IgD-negative memory B cell (primary cell): ENCODE data around the gene FAM131C. TPM values are rescaled to one million over a fixed set of nuclear protein-coding genes. Genes with fewer than 3 reads are reported as not detected.

ENCODE experiments used
- H3K27ac Mint-ChIP-seq, 3 donors: one replicate each; pipeline ENCODE4 v1.8.0; 2020 to 2022; ENCODE audit warnings: mild to moderate bottlenecking in 3 of 3, mixed read lengths in 3 of 3, moderate library complexity in 1 of 3
- H3K27me3 Mint-ChIP-seq: one replicate; pipeline ENCODE4 v1.8.0; 2021; ENCODE audit warnings: mixed read lengths
- H3K36me3 Mint-ChIP-seq: one replicate; pipeline ENCODE4 v1.8.0; 2020; ENCODE audit warnings: mild to moderate bottlenecking, mixed read lengths
- H3K4me1 Mint-ChIP-seq, 3 donors: one replicate each; pipeline ENCODE4 v1.8.0; 2020 to 2022; ENCODE audit warnings: mixed read lengths in 3 of 3, mild to moderate bottlenecking in 1 of 3
- H3K4me3 Mint-ChIP-seq, 4 donors: one replicate each; pipeline ENCODE4 v1.8.0; 2020 to 2022; ENCODE audit warnings: mild to moderate bottlenecking in 4 of 4, mixed read lengths in 4 of 4, moderate library complexity in 3 of 4
- H3K9me3 Mint-ChIP-seq, 3 donors: one replicate each; pipeline ENCODE4 v1.8.0; 2020 to 2021; ENCODE audit warnings: mixed read lengths in 3 of 3, mild to moderate bottlenecking in 1 of 3
- polyA plus RNA-seq: library from polyadenylated mRNA; unstranded; fragments of 300-500 nt; fragmentation: Illumina TruSeq; gene quantifications from one replicate; pipeline ENCODE4 v1.2.3, GENCODE V29; 2021

Gene FAM131C
- polyA plus RNA-seq, 1 donor from 2014 or later, result not detected

DNA sequence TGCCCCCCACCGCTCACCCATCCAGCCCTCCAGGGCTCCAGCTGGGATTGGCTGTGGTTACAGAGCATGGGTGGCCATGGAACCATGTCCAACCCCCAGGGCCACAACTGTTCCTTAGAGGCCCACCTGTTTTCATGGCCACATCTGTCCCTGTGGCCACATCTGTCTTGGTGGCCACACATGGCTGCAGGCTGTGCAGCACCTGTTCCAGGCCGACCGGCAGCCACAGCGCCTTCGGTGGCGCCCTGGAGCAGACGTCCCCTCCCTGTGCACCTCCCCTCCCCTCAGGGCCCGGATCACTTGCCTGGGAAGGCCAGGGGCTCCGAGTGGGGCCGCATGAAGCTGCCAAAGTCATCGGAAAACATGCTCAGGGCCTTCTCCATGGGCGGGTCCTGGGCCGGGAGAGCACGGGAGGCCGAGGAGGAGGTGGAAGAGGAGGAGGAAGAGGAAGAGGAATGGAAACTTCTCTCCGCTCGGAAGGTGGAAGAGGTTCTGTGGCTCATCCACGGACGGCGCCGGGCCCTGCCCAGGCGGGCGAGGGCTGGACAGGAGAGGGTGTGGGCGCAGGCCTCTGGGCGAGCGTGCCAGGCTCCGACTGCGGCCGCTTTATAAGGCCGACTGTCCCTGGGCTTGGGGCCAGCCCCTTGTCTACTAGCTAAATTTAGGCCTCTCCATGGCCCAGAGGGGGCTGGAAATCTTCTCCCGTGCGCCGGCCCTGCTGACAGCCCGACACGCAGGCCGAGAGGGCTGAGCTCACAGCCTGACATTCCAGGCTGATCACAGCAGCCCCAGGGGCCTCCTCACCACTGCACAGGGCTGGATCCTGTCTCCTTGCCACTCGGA lies 55.8 kb downstream of the FAM131C start, which contains the start of gene HSPB7:
TSS of gene HSPB7 (minus strand) at position 583 of the 843 bp plus-strand sequence. CDS start at position 503, 80 bp downstream.
- no peak within 1 kb of the TSS for H3K27ac Mint-ChIP-seq
- H3K9me3 Mint-ChIP-seq, result no peaks in the 10 kb centered on the region
- H3K27me3 Mint-ChIP-seq, result peaks cover 5% of the 10 kb centered on the region
- no peaks in the 10 kb centered on the region for H3K36me3 Mint-ChIP-seq
- peak within 1 kb of the TSS in 2 of 4 donors; percentile 12 to 57 for H3K4me3 Mint-ChIP-seq
- H3K4me1 Mint-ChIP-seq, result peaks cover 8 to 10% (median 8%) of the 10 kb centered on the region in 3 donors

DNA sequence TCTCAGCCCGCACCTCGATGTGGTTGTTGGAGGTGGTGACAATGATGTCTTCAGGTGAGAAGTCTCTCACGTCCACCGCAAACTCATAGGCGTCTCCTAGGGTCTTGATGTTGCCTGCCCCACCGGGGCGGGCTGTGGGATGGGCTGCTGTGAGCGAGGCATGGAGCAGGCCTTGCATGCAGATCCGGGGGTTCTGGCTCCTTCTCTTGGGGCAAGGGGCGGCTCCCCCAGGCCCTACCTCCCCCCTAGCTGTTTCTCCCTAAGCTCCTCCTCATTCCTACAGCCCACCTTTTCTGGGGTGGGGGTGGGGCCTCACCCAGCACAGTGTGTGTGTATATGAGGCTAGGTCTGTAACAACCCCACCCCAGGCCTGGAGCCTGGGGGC lies 56.4 kb downstream of the FAM131C start:
- no peak overlapping the region for H3K27ac Mint-ChIP-seq
- no peaks in the 10 kb centered on the region for H3K36me3 Mint-ChIP-seq

DNA sequence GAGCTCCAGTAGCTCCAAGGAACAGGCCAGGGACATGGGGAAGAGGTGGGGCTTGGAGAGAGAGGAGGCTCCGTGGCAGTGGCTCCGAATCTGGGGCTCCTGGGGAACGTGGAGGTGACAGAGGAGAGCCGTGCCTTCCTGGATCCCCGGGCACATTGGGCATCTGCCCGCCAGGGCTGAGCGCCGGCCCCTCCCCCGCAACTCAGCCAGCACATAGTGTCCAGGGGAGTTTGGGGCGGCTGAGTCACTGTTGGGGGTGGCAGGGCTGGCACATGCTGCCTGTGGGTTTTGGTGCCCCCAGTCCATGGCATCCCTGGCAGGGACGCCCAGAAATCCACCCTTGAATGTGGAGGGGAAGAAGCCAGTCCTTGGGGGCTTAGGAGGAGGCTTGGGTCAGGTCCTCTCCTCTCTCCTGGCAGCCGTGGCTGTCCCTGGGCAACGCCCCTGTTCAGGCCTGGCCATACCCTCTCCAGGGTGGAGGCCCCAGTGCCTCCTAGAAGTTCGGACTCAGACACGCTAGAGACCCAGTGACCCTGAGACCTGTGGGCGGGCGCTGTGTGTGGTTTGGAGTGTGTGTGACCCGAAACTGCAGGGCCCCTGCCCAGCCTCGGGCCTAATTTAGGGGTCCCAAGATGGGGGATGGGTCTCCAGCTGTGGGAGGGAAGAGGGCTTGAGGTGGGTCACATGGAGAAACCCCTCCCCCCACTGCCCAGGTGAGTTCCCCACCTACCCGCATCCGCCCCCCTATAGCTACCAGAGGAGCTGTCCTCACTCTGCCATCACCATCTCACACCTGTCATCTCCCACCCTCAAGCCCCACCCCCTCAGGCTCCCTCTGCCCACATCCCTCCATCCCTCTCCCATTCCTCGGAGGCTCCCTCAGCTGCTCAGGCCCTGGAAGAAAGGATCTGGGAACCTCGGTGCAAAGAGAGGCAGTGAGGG lies 57.2 kb downstream of the FAM131C start:
- Mint-ChIP-seq H3K4me1 (peaks cover 8 to 14% (median 12%) of the 10 kb centered on the region in 3 donors), H3K27ac (no peak overlapping the region), H3K27me3 (peaks cover 2% of the 10 kb centered on the region), H3K9me3 (no peaks in the 10 kb centered on the region), H3K4me3 (no peak overlapping the region), H3K36me3 (no peaks in the 10 kb centered on the region)

More for the DNA sequence above, 56.4 kb downstream of the FAM131C start:
- Mint-ChIP-seq H3K27me3 (peaks cover 5% of the 10 kb centered on the region), H3K4me1 (peaks cover 8 to 14% (median 12%) of the 10 kb centered on the region in 3 donors), H3K9me3 (no peaks in the 10 kb centered on the region), H3K4me3 (peak overlapping the region in 1 of 4 donors; percentile 57)

GRCh38 chr1:16015491-16015890 lies 58.0 kb downstream of the FAM131C start:
- Mint-ChIP-seq H3K9me3 (no peaks in the 10 kb centered on the region), H3K4me1 (peaks cover 8 to 14% (median 12%) of the 10 kb centered on the region in 3 donors), H3K27me3 (peaks cover 2% of the 10 kb centered on the region), H3K27ac (peak overlapping the region in 1 of 3 donors; percentile 32), H3K36me3 (no peaks in the 10 kb centered on the region), H3K4me3 (no peak overlapping the region)

DNA sequence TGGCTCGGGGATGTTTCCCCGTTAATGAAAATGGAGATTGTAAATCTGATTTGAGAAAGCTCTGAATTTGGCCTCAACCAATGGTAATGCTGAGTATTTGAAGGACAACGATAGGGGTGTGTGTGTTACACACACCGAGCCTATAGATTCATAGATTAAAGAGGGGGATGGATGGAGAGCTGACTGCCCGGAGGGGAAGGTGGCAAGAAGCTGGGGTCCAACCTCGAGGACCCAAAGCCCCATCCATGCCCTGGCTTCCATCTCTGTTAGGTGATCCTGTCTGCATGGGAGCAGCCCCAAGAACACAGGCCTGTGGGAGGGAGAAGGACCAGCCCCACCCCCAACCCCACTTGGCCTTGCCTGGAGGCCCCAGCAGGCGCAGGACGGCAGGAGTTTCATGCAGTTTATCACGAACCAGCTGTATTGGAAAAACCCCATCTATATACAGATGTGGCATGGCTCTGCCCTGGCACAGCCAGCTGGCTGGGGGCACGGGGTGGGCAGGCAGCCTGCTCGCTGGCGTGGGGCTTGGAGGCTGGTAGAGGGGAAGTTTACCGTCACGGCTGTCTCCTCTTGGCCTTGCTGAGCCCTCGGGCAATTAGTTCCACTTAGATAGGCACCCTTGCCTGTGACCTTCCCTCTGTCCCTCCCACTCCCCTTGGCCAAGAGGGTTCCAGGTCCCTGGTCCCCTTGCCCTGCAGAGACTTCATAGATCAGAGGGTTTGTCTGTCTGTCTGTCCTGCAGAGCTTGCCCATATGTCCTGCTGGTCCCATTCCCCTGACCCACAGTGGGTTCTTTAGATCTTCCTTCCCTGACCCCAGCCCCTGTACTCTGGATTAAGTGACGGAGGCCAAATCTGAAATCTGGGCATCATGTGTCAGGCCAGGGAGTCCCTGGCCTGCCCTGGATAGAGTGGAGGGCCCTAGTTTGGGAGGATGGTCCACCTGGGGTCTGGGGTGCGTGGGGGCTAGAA lies 58.7 kb downstream of the FAM131C start:
- Mint-ChIP-seq H3K4me3 (peak overlapping the region in 3 of 4 donors; percentile 36 to 60 (median 46)), H3K36me3 (no peaks in the 10 kb centered on the region), H3K27me3 (peaks cover 2% of the 10 kb centered on the region), H3K27ac (peak overlapping the region in 1 of 3 donors; percentile 32), H3K4me1 (peaks cover 8 to 14% (median 12%) of the 10 kb centered on the region in 3 donors), H3K9me3 (no peaks in the 10 kb centered on the region)

DNA sequence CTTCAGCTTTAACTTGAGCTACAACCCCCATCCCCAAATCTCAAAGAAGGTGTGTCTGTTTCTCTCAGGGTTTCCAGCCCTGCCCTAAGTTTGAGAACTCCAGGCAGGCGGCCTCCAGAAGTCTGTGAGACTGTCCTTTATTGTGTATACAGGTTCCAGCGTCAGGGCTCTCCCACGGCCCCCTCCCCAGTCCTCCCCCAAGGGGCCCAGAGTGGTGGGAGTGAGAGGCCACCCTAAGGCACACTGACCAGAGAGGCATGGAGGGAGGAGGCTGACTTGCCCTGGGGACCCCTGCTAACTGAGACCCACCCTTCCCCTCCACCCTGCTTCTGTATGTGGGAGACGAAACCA lies 59.6 kb downstream of the FAM131C start:
- Mint-ChIP-seq H3K36me3 (no peaks in the 10 kb centered on the region), H3K9me3 (no peaks in the 10 kb centered on the region), H3K4me1 (peaks cover 12 to 14% (median 12%) of the 10 kb centered on the region in 3 donors), H3K4me3 (peak overlapping the region in 2 of 4 donors; percentile 28 to 49), H3K27ac (no peak overlapping the region), H3K27me3 (peaks cover 2% of the 10 kb centered on the region)

DNA sequence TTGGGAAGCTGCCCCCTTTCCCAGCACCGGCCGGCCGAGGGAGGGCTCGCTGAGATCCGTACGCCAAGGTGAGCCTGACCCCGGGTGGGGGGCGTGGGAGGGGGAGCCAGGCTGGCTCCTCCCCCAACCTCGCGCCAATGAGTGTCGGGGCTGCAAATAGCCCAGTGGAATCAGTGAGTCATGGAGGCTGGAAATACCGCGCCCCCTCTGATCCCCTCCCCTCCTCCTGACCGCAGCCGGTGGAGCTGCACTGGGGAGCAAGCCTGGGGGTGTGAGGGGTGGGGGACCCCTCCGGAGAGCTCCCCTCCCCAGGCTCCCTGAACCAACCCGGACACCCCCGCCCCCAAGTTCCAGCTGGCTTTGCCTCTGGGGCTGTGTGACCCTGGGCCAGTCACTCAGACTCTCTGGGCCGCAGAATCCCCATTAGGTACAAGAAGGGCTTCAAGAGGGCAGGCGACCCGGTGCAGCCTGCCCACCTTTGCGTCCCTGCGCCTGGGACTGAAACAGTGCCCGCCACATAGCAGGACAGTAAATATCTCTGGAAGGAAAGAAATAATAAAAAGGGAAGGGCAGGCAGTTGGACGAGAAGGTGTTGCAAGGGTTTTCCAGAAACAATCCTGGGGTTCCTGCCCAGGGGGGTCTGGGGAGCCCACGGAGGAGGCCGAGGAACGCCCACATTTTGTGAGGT lies 60.1 kb downstream of the FAM131C start:
- H3K4me3 Mint-ChIP-seq, result peak overlapping the region in 3 of 4 donors; percentile 47 to 62 (median 49)
- peaks cover 2% of the 10 kb centered on the region for H3K27me3 Mint-ChIP-seq
- H3K27ac Mint-ChIP-seq, result no peak overlapping the region
- no peaks in the 10 kb centered on the region for H3K36me3 Mint-ChIP-seq
- peaks cover 12 to 14% (median 12%) of the 10 kb centered on the region in 3 donors for H3K4me1 Mint-ChIP-seq
- H3K9me3 Mint-ChIP-seq, result no peaks in the 10 kb centered on the region

GRCh38 chr1:16012590-16013219 lies 60.7 kb downstream of the FAM131C start:
- H3K36me3 Mint-ChIP-seq, result no peaks in the 10 kb centered on the region
- peaks cover 2% of the 10 kb centered on the region for H3K27me3 Mint-ChIP-seq
- peak overlapping the region; percentile 14 to 63 (median 52) for H3K4me3 Mint-ChIP-seq
- peaks cover 11 to 12% (median 12%) of the 10 kb centered on the region in 3 donors for H3K4me1 Mint-ChIP-seq
- H3K9me3 Mint-ChIP-seq, result no peaks in the 10 kb centered on the region
- peak overlapping the region in 1 of 3 donors; percentile 50 for H3K27ac Mint-ChIP-seq

GRCh38 chr1:16011936-16012589 lies 61.4 kb downstream of the FAM131C start:
- Mint-ChIP-seq H3K4me3 (peak overlapping the region; percentile 14 to 63 (median 52)), H3K27ac (peak overlapping the region in 1 of 3 donors; percentile 50), H3K36me3 (no peaks in the 10 kb centered on the region), H3K4me1 (peaks cover 11 to 12% (median 12%) of the 10 kb centered on the region in 3 donors), H3K27me3 (peaks cover 2% of the 10 kb centered on the region), H3K9me3 (no peaks in the 10 kb centered on the region)

GRCh38 chr1:16010837-16011236 lies 62.6 kb downstream of the FAM131C start:
- no peak overlapping the region for H3K27ac Mint-ChIP-seq
- H3K27me3 Mint-ChIP-seq, result peaks cover 2% of the 10 kb centered on the region
- H3K4me1 Mint-ChIP-seq, result peaks cover 18 to 20% (median 18%) of the 10 kb centered on the region in 3 donors
- H3K4me3 Mint-ChIP-seq, result no peak overlapping the region
- no peaks in the 10 kb centered on the region for H3K9me3 Mint-ChIP-seq
- H3K36me3 Mint-ChIP-seq, result no peaks in the 10 kb centered on the region

DNA sequence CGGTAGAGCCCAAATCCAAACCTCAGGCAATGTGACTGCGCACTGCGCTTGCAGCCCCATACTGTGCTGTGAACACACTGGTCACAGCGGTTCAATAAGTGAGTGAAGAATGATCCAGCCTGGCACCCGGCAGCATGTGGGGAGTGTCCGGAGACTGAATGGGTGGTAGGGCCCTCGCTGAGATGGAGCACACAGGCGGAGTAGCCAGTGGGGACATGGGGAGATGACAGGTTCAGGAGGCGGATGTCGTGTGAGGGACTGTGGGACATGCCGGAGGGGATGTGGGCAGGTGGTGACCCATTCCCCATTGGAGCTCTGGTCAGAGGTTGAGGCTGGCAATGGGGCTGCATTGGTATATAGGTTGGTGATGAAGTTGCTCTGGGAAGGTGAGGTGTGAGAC lies 63.8 kb downstream of the FAM131C start:
- Mint-ChIP-seq H3K36me3 (no peaks in the 10 kb centered on the region), H3K4me3 (no peak overlapping the region), H3K4me1 (peaks cover 16 to 19% (median 17%) of the 10 kb centered on the region in 3 donors), H3K27me3 (no peaks in the 10 kb centered on the region), H3K27ac (peak overlapping the region in 1 of 3 donors; percentile 48), H3K9me3 (no peaks in the 10 kb centered on the region)

DNA sequence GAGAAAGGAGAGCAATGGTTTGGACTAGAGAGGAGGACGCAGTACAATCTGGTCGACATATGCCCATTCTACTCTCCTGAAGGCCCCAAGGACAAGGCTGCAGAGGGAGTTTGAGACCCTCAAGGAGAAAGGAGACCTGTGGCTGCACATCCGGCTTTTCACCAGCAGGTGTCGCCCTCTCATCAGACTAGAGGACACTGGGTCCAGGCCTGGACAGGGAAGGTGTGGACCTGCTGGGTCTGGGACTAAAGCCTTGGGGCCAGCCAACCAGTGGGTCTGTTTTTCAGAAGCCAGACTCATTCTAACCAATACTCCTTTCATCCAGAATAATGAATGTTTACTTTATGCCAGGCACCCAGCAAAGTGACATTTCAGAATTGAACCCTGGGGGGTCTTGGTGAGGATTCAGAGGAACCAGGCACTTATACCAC lies 64.4 kb downstream of the FAM131C start:
- Mint-ChIP-seq H3K9me3 (no peaks in the 10 kb centered on the region), H3K36me3 (no peaks in the 10 kb centered on the region), H3K4me1 (peaks cover 11 to 14% (median 14%) of the 10 kb centered on the region in 3 donors), H3K27ac (peak overlapping the region in 1 of 3 donors; percentile 48), H3K4me3 (peak overlapping the region in 1 of 4 donors; percentile 62), H3K27me3 (no peaks in the 10 kb centered on the region)
